IMR-90 (cell line): ENCODE data around the gene DISC1.

Experiments used
- FOS ChIP-seq: fragments of 150-350 bp; IDR thresholded peaks from 2 replicates; pipeline ENCODE4 v1.6.1; 2016; ENCODE audit warnings: low read depth, low read length
- MAFK ChIP-seq: IDR thresholded peaks from 2 replicates; pipeline ENCODE4 v1.6.1; 2012; ENCODE audit warnings: low read depth, low read length, improper control_type of control experiment
- POLR2A ChIP-seq: IDR thresholded peaks from 2 replicates; pipeline ENCODE4 v1.6.1; 2012; ENCODE audit warnings: mild to moderate bottlenecking, low read depth, low read length
- RAD21 ChIP-seq: IDR thresholded peaks from 2 replicates; pipeline ENCODE4 v1.6.1; 2012; ENCODE audit warnings: low read length, improper control_type of control experiment
- RFX5 ChIP-seq: IDR thresholded peaks from 2 replicates; pipeline ENCODE4 v1.8.0; 2012; ENCODE audit warnings: low read depth, mild to moderate bottlenecking, low read length, moderate library complexity
- TF ChIP-seq, protein P1 (sequence below): conservative IDR thresholded peaks from 2 replicates; pipeline ENCODE4 v1.5.1; 2012; ENCODE audit warnings: mild to moderate bottlenecking, low read depth, low read length, improper control_type of control experiment

GRCh38 chr1:231757101-231757404 is 130.5 kb downstream of the DISC1 start:
- TF ChIP-seq, protein P1, sequence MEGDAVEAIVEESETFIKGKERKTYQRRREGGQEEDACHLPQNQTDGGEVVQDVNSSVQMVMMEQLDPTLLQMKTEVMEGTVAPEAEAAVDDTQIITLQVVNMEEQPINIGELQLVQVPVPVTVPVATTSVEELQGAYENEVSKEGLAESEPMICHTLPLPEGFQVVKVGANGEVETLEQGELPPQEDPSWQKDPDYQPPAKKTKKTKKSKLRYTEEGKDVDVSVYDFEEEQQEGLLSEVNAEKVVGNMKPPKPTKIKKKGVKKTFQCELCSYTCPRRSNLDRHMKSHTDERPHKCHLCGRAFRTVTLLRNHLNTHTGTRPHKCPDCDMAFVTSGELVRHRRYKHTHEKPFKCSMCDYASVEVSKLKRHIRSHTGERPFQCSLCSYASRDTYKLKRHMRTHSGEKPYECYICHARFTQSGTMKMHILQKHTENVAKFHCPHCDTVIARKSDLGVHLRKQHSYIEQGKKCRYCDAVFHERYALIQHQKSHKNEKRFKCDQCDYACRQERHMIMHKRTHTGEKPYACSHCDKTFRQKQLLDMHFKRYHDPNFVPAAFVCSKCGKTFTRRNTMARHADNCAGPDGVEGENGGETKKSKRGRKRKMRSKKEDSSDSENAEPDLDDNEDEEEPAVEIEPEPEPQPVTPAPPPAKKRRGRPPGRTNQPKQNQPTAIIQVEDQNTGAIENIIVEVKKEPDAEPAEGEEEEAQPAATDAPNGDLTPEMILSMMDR, result no peak
- TF ChIP-seq POLR2A (no peak), RFX5 (no peak), RAD21 (no peak), MAFK (no peak), FOS (no peak)
